ENCODE results near the gene GTF2H2C. TPM values are rescaled to one million over a fixed set of nuclear protein-coding genes. Genes with fewer than 3 reads are reported as not detected.

GTF2H2C gene
- total and polyA plus RNA-seq, 4 donors, result 8.7 to 38.4 (median 19.5) TPM

GRCh38 chr5:69522035-69522434 is 38.0 kb upstream of the GTF2H2C start:
- Histone ChIP-seq H3K4me3 (ENCODE audit: low read depth in 1 of 3, low read length in 3 of 3) (no peak overlapping the region), H3K9me3 (ENCODE audit: control insufficient read depth in 4 of 4, low read length in 3 of 4) (no peaks in the 10 kb centered on the region), H3K9ac (ENCODE audit: low read depth in 1 of 2, low read length in 2 of 2) (no peak overlapping the region), H3K36me3 (ENCODE audit: control insufficient read depth in 4 of 4, insufficient read depth in 3 of 4, low read depth in 1 of 4, low read length in 3 of 4) (peaks cover 0 to 15% (median 6%) of the 10 kb centered on the region in 4 donors), H3K4me1 (ENCODE audit: control insufficient read depth in 4 of 4, insufficient read depth in 4 of 4, low read length in 3 of 4) (peaks cover 0 to 25% (median 22%) of the 10 kb centered on the region in 4 donors), H3K27me3 (ENCODE audit: control insufficient read depth in 4 of 4, insufficient read depth in 4 of 4, low read length in 3 of 4) (no peaks in the 10 kb centered on the region), H3K27ac (ENCODE audit: low read depth in 1 of 2, low read length in 2 of 2) (no peak overlapping the region)
- TF ChIP-seq JUND (IDR thresholded peaks at IDR 0.05) (no peak), TAF1 (conservative IDR thresholded peaks at IDR 0.05) (no peak), SP1 (IDR thresholded peaks at IDR 0.05) (no peak), NR2F2 (IDR thresholded peaks at IDR 0.05) (no peak), RXRA (IDR thresholded peaks at IDR 0.05) (no peak), REST (IDR thresholded peaks at IDR 0.05) (no peak), YY1 (IDR thresholded peaks at IDR 0.05) (no peak), FOXA1 (IDR thresholded peaks at IDR 0.05) (no peak), EGR1 (IDR thresholded peaks at IDR 0.05; ENCODE audit: low read depth in 2 of 2) (no peak), RAD21 (IDR thresholded peaks at IDR 0.05) (no peak), ZBTB33 (IDR thresholded peaks at IDR 0.05) (no peak), CTCF (IDR thresholded peaks at IDR 0.05; ENCODE audit: low read depth, low read length, missing input control) (no peak)
- DNase-seq (ENCODE audit: low spot score), result no peak
- 80% methylated on average over 3 of the region's 3 CpGs for WGBS

- 83% methylated on average over 2 of the region's 2 CpGs for WGBS
- no peak for DNase-seq (ENCODE audit: low spot score)
- Histone ChIP-seq H3K9ac (ENCODE audit: low read depth in 1 of 2, low read length in 2 of 2) (no peak overlapping the region), H3K4me3 (ENCODE audit: low read depth in 1 of 3, low read length in 3 of 3) (no peak overlapping the region), H3K9me3 (ENCODE audit: control insufficient read depth in 4 of 4, low read length in 3 of 4) (no peaks in the 10 kb centered on the region), H3K27ac (ENCODE audit: low read depth in 1 of 2, low read length in 2 of 2) (no peak overlapping the region), H3K36me3 (ENCODE audit: control insufficient read depth in 4 of 4, insufficient read depth in 3 of 4, low read depth in 1 of 4, low read length in 3 of 4) (peaks cover 3 to 19% (median 6%) of the 10 kb centered on the region in 4 donors), H3K27me3 (ENCODE audit: control insufficient read depth in 4 of 4, insufficient read depth in 4 of 4, low read length in 3 of 4) (no peaks in the 10 kb centered on the region), H3K4me1 (ENCODE audit: control insufficient read depth in 4 of 4, insufficient read depth in 4 of 4, low read length in 3 of 4) (no peaks in the 10 kb centered on the region)
- no peak for TF ChIP-seq CTCF (IDR thresholded peaks at IDR 0.05; ENCODE audit: low read depth, low read length, missing input control)
- TF ChIP-seq RXRA (IDR thresholded peaks at IDR 0.05), result no peak
- no peak for TF ChIP-seq FOXA1 (IDR thresholded peaks at IDR 0.05)
- no peak for TF ChIP-seq MAX (IDR thresholded peaks at IDR 0.05)
- TF ChIP-seq NR2F2 (IDR thresholded peaks at IDR 0.05), result no peak
- TF ChIP-seq ZBTB33 (IDR thresholded peaks at IDR 0.05), result no peak
- no peak for TF ChIP-seq EGR1 (IDR thresholded peaks at IDR 0.05; ENCODE audit: low read depth in 2 of 2)
- no peak for TF ChIP-seq JUND (IDR thresholded peaks at IDR 0.05)
- TF ChIP-seq SP1 (IDR thresholded peaks at IDR 0.05), result no peak
- no peak for TF ChIP-seq HNF4G (IDR thresholded peaks at IDR 0.05)
- TF ChIP-seq ATF3 (IDR thresholded peaks at IDR 0.05), result no peak
- no peak for TF ChIP-seq YY1 (IDR thresholded peaks at IDR 0.05)
- no peak for TF ChIP-seq RAD21 (IDR thresholded peaks at IDR 0.05)
- no peak for TF ChIP-seq TAF1 (conservative IDR thresholded peaks at IDR 0.05)
Observed at GRCh38 chr5:69525490-69525889, 34.5 kb upstream of the GTF2H2C start.
